HCT116 (cell line): ENCODE results near the gene ASCL2. TPM values are rescaled to one million over a fixed set of nuclear protein-coding genes. Genes with fewer than 3 reads are reported as not detected.

Source experiments
- ATAC-seq: fragments of 200-7000 bp; cut with Tn5 transposase; 2 replicates; pipeline ENCODE4 v1.9.1; 2020; ENCODE audit warnings: mild to moderate bottlenecking, moderate library complexity
- BruUV-seq: library from RNA; stranded (reverse); fragments of 400-500 nt; replicated peaks from 2 replicates; lab custom pipeline; 2021; lab: Mats Ljungman, UMichigan
- CTCF ChIA-PET: fragments of 300-600 bp; sonication (Branson Sonifier 250); formaldehyde crosslinking; loops from one replicate; lab custom pipeline; 2021; ENCODE audit warnings: antibody characterized with exemption; lab: Charles Lee
- POLR2A ChIA-PET: fragments of 300-600, 350-600 bp; sonication (Branson Sonifier 250); formaldehyde crosslinking; loops from one replicate; lab custom pipeline; 2021; ENCODE audit warnings: antibody characterized with exemption; lab: Charles Lee
- RAD21 ChIA-PET, 2 experiments: fragments of 300-600 bp; sonication (Branson Sonifier 250); formaldehyde crosslinking; loops; one replicate each; lab custom pipeline; 2023; ENCODE audit warnings: low total read pairs in 2 of 2; ENCODE audit not compliant: uncharacterized antibody in 2 of 2, unreplicated experiment in 2 of 2, low non-redundant PET in 1 of 2; lab: Charles Lee
- DNase-seq: peaks from one replicate; pipeline ENCODE4 v3.0.0-alpha.2; 2010; ENCODE audit warnings: low read depth, low spot score
- H2AFZ ChIP-seq: fragments of 200-600 bp; shearing (Covaris generic), sonication (generic); 2 replicates; pipeline ENCODE4 v1.6.1; 2017; ENCODE audit warnings: low read depth, mixed run types, mixed read lengths, antibody characterized with exemption, low read length; ENCODE audit not compliant: poor library complexity, severe bottlenecking
- H3K27ac ChIP-seq: 2 replicates; pipeline ENCODE4 v1.5.1; 2012; ENCODE audit warnings: low read depth, low read length
- H3K27me3 ChIP-seq: fragments of 200-600 bp; sonication (generic); 2 replicates; pipeline ENCODE4 v1.6.1; 2016; ENCODE audit warnings: mixed run types, low read length, mixed read lengths; ENCODE audit not compliant: insufficient read depth
- H3K36me3 ChIP-seq, 2 experiments: fragments of 200-500 bp in 1 of 2; fragments of 200-600 bp in 1 of 2; sonication (Bioruptor generic) in 1 of 2; sonication (generic) in 1 of 2; 2 replicates each; pipeline versions ENCODE4 v1.5.1 to v1.6.1; 2014 to 2016; ENCODE audit warnings: low read length in 2 of 2, inconsistent platforms in 1 of 2, mixed read lengths in 1 of 2, mixed run types in 1 of 2; ENCODE audit not compliant: insufficient read depth in 2 of 2, control insufficient read depth in 1 of 2
- H3K4me1 ChIP-seq, 2 experiments: fragments of 200-600 bp in 1 of 2; sonication (generic) in 1 of 2; 2 replicates each; pipeline versions ENCODE4 v1.5.1 to v1.6.1; 2012 to 2017; ENCODE audit warnings: low read length in 2 of 2, inconsistent platforms in 1 of 2, mild to moderate bottlenecking in 1 of 2, mixed read lengths in 1 of 2, mixed run types in 1 of 2, moderate library complexity in 1 of 2; ENCODE audit not compliant: insufficient read depth in 2 of 2, control insufficient read depth in 1 of 2
- H3K4me2 ChIP-seq: fragments of 200-600 bp; sonication (generic); 2 replicates; pipeline ENCODE4 v1.6.1; 2017; ENCODE audit warnings: mixed run types, low read length, mixed read lengths
- H3K4me3 ChIP-seq, 2 experiments: fragments of 200-600 bp in 1 of 2; sonication (generic) in 1 of 2; replicated peaks in 1 of 2; 2 replicates each; pipeline ENCODE4 v1.5.1; 2011 to 2016; ENCODE audit warnings: low read length in 2 of 2, control low read depth in 1 of 2, low read depth in 1 of 2, mild to moderate bottlenecking in 1 of 2, mixed read lengths in 1 of 2, mixed run types in 1 of 2
- H3K79me2 ChIP-seq: fragments of 200-600 bp; sonication (generic); 2 replicates; pipeline ENCODE4 v1.6.1; 2017; ENCODE audit warnings: mild to moderate bottlenecking, mixed run types, low read length, moderate library complexity, mixed read lengths; ENCODE audit not compliant: insufficient read depth
- H3K9ac ChIP-seq: fragments of 200-600 bp; sonication (generic); 2 replicates; pipeline ENCODE4 v1.6.1; 2016; ENCODE audit warnings: low read length, mixed read lengths
- H3K9me2 ChIP-seq: fragments of 200-600 bp; sonication (generic), shearing (Covaris generic); 2 replicates; pipeline ENCODE4 v1.6.1; 2017; ENCODE audit warnings: mixed run types, mild to moderate bottlenecking, moderate library complexity; ENCODE audit not compliant: insufficient read depth
- H3K9me3 ChIP-seq, 2 experiments: fragments of 200-500 bp in 1 of 2; fragments of 200-600 bp in 1 of 2; sonication (Bioruptor generic) in 1 of 2; sonication (generic) in 1 of 2; 2 replicates each; pipeline ENCODE4 v1.6.1; 2014 to 2017; ENCODE audit warnings: low read length in 2 of 2, mixed read lengths in 2 of 2, inconsistent platforms in 1 of 2, low read depth in 1 of 2, mild to moderate bottlenecking in 1 of 2, mixed run types in 1 of 2, moderate library complexity in 1 of 2; ENCODE audit not compliant: control insufficient read depth in 1 of 2, insufficient read depth in 1 of 2
- H4K20me1 ChIP-seq: fragments of 200-600 bp; sonication (generic), shearing (Covaris generic); 2 replicates; pipeline ENCODE4 v1.6.1; 2017; ENCODE audit warnings: mixed run types, mild to moderate bottlenecking, moderate library complexity; ENCODE audit not compliant: insufficient read depth
- CEBPB ChIP-seq: IDR thresholded peaks from 2 replicates; pipeline ENCODE4 v1.6.1; 2012; ENCODE audit warnings: low read depth
- EGR1 ChIP-seq: IDR thresholded peaks from 2 replicates; pipeline ENCODE4 v1.6.1; 2012; ENCODE audit warnings: low read depth
- ELF1 ChIP-seq: IDR thresholded peaks from 2 replicates; pipeline ENCODE4 v1.6.1; 2012; ENCODE audit warnings: low read depth, borderline replicate concordance
- EZH2 ChIP-seq: fragments of 200-600 bp; sonication (generic); IDR thresholded peaks from 2 replicates; pipeline ENCODE4 v1.6.1; 2017; ENCODE audit warnings: antibody characterized with exemption, mixed run types
- EZH2phosphoT487 ChIP-seq: fragments of 200-600 bp; IDR thresholded peaks from 2 replicates; pipeline ENCODE4 v1.6.1; 2018; ENCODE audit warnings: antibody characterized with exemption, borderline replicate concordance
- RAD21 ChIP-seq: IDR thresholded peaks from 2 replicates; pipeline ENCODE4 v1.6.1; 2012; ENCODE audit warnings: low read depth, mild to moderate bottlenecking
- SP1 ChIP-seq: IDR thresholded peaks from 2 replicates; pipeline ENCODE4 v1.6.1; 2012; ENCODE audit warnings: low read depth
- TCF7L2 ChIP-seq: IDR thresholded peaks from 2 replicates; pipeline ENCODE4 v1.7.0; 2011; ENCODE audit warnings: borderline replicate concordance, inconsistent platforms; ENCODE audit not compliant: insufficient read depth, insufficient read length; ENCODE audit errors: extremely low read depth
- ZFX ChIP-seq: fragments of 450-650 bp; IDR thresholded peaks from 2 replicates; pipeline ENCODE4 v1.6.1; 2017
- ZNF274 ChIP-seq: fragments of 200-500 bp; sonication (Bioruptor generic); IDR thresholded peaks from 2 replicates; pipeline ENCODE4 v1.6.1; 2014; ENCODE audit warnings: mild to moderate bottlenecking, low read depth, low read length, inconsistent platforms
- intact Hi-C: fragments of 100-400 bp; cut with micrococcal nuclease; formaldehyde crosslinking; loops from 2 replicates; pipeline ENCODE4 v1.10.0; 2022
- total RNA-seq: library from RNA; stranded (reverse); gene quantifications from one replicate; pipeline ENCODE4 v1.2.1, GENCODE V29; 2021; ENCODE audit not compliant: unreplicated experiment
- TF ChIP-seq, protein P1 (sequence below): IDR thresholded peaks from 2 replicates; pipeline ENCODE4 v1.6.1; 2012
- TF ChIP-seq, protein P2 (sequence below): IDR thresholded peaks from 2 replicates; pipeline ENCODE4 v1.6.1; 2012
- TF ChIP-seq, protein P3 (sequence below): IDR thresholded peaks from 2 replicates; pipeline ENCODE4 v1.6.1; 2012; ENCODE audit warnings: low read depth
- TF ChIP-seq, protein P4 (sequence below): IDR thresholded peaks from 2 replicates; pipeline ENCODE4 v1.6.1; 2011; ENCODE audit warnings: mild to moderate bottlenecking, low read length, moderate library complexity; ENCODE audit not compliant: insufficient replicate concordance; ENCODE audit errors: extremely low read depth

ASCL2 gene
- total RNA-seq, 1 experiment from 2014 or later: not detected

DNA sequence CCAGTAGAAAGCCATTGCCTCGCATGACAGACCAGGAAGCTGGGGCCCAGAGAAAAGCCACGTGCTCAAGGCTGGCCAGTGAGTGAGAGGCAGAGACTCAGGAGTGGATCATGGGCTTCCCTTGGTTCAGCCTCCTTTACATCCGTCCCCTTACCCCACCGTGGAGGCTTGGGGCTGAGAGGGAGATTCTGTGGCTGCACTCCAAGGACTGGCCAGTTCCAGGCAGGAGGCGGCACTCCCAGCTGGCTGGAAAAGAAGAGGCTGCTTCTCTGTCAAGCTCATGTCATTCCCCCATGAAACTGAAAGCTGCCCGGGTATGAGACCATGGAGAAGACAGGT lies 6.6 kb upstream of the ASCL2 start:
- H3K4me1 ChIP-seq: peaks cover 0 to 3% of the 10 kb centered on the region in 2 experiments; a peak in 1 of 4 replicates
- H3K9me3 ChIP-seq: no peaks in the 10 kb centered on the region
- H3K27me3 ChIP-seq: no peaks in the 10 kb centered on the region
- no peaks in the 10 kb centered on the region for H4K20me1 ChIP-seq
- intact Hi-C loops: no loop called here
- H2AFZ ChIP-seq: no peak overlapping the region
- TF ChIP-seq CEBPB: no peak
- no peak for TF ChIP-seq ELF1
- no peak for TF ChIP-seq EZH2phosphoT487
- TF ChIP-seq, protein P1, sequence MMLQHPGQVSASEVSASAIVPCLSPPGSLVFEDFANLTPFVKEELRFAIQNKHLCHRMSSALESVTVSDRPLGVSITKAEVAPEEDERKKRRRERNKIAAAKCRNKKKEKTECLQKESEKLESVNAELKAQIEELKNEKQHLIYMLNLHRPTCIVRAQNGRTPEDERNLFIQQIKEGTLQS: no peak
- no peak for TF ChIP-seq EZH2
- no peak for TF ChIP-seq SP1
- TF ChIP-seq, protein P2, sequence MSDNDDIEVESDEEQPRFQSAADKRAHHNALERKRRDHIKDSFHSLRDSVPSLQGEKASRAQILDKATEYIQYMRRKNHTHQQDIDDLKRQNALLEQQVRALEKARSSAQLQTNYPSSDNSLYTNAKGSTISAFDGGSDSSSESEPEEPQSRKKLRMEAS: no peak
- TF ChIP-seq ZFX: no peak
- TF ChIP-seq RAD21: no peak
- TF ChIP-seq ZNF274: no peak
- no peak for TF ChIP-seq EGR1
- TF ChIP-seq, protein P3, sequence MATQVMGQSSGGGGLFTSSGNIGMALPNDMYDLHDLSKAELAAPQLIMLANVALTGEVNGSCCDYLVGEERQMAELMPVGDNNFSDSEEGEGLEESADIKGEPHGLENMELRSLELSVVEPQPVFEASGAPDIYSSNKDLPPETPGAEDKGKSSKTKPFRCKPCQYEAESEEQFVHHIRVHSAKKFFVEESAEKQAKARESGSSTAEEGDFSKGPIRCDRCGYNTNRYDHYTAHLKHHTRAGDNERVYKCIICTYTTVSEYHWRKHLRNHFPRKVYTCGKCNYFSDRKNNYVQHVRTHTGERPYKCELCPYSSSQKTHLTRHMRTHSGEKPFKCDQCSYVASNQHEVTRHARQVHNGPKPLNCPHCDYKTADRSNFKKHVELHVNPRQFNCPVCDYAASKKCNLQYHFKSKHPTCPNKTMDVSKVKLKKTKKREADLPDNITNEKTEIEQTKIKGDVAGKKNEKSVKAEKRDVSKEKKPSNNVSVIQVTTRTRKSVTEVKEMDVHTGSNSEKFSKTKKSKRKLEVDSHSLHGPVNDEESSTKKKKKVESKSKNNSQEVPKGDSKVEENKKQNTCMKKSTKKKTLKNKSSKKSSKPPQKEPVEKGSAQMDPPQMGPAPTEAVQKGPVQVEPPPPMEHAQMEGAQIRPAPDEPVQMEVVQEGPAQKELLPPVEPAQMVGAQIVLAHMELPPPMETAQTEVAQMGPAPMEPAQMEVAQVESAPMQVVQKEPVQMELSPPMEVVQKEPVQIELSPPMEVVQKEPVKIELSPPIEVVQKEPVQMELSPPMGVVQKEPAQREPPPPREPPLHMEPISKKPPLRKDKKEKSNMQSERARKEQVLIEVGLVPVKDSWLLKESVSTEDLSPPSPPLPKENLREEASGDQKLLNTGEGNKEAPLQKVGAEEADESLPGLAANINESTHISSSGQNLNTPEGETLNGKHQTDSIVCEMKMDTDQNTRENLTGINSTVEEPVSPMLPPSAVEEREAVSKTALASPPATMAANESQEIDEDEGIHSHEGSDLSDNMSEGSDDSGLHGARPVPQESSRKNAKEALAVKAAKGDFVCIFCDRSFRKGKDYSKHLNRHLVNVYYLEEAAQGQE: no peak
- TF ChIP-seq, protein P4, sequence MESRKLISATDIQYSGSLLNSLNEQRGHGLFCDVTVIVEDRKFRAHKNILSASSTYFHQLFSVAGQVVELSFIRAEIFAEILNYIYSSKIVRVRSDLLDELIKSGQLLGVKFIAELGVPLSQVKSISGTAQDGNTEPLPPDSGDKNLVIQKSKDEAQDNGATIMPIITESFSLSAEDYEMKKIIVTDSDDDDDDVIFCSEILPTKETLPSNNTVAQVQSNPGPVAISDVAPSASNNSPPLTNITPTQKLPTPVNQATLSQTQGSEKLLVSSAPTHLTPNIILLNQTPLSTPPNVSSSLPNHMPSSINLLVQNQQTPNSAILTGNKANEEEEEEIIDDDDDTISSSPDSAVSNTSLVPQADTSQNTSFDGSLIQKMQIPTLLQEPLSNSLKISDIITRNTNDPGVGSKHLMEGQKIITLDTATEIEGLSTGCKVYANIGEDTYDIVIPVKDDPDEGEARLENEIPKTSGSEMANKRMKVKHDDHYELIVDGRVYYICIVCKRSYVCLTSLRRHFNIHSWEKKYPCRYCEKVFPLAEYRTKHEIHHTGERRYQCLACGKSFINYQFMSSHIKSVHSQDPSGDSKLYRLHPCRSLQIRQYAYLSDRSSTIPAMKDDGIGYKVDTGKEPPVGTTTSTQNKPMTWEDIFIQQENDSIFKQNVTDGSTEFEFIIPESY: no peak
- TF ChIP-seq TCF7L2: no peak
- H3K9ac ChIP-seq: no peak overlapping the region
- no peaks in the 10 kb centered on the region for H3K9me2 ChIP-seq
- no peaks in the 10 kb centered on the region for H3K79me2 ChIP-seq
- ChIA-PET POLR2A (no interaction called here), CTCF (interaction anchor here (0.5 kb wide), 1 partner anchor 70 kb away, joined by 4 read pairs; no protein-coding TSS in a partner anchor), RAD21 (no interaction called here)
- BruUV-seq: no TSS peak
- no peak overlapping the region for H3K27ac ChIP-seq
- no peak for DNase-seq
- no peak overlapping the region for H3K4me2 ChIP-seq
- ATAC-seq: no peak
- H3K36me3 ChIP-seq: no peaks in the 10 kb centered on the region
- H3K4me3 ChIP-seq: no peak overlapping the region
